VCaP (cell line): Measurements from ENCODE around the gene C22orf39.
"Not testable (repeated sequence)": the region's sequence is repeated elsewhere in the genome, so short reads cannot be mapped to it uniquely, and the experiment has no call there.

Experiments used
- H3K27ac ChIP-seq: fragments of 450-650 bp; 2 replicates; pipeline ENCODE4 v1.5.1; 2017
- CTCF ChIP-seq: fragments of 450-650 bp; conservative IDR thresholded peaks from 2 replicates; pipeline ENCODE4 v1.5.1; 2017; ENCODE audit warnings: mild to moderate bottlenecking, moderate library complexity

Gene C22orf39

GRCh38 chr22:19440411-19441195 lies 6.9 kb downstream of the C22orf39 start:
- no peak for TF ChIP-seq CTCF
- no peak overlapping the region for H3K27ac ChIP-seq

- no peak overlapping the region for H3K27ac ChIP-seq
- no peak for TF ChIP-seq CTCF
Observed at GRCh38 chr22:19438298-19438697, 9.2 kb downstream of the C22orf39 start.

GRCh38 chr22:19436444-19437161 lies 10.9 kb downstream of the C22orf39 start:
- H3K27ac ChIP-seq: not testable (repeated sequence)

- no peak overlapping the region for H3K27ac ChIP-seq
- no peak for TF ChIP-seq CTCF
Observed at GRCh38 chr22:19434829-19435580, 12.5 kb downstream of the C22orf39 start.

GRCh38 chr22:19434401-19434800 lies 13.1 kb downstream of the C22orf39 start:
- no peak overlapping the region for H3K27ac ChIP-seq
- no peak for TF ChIP-seq CTCF

GRCh38 chr22:19432133-19432851 lies 15.2 kb downstream of the C22orf39 start, which contains the start of gene MRPL40:
TSS of gene MRPL40 (plus strand) at chr22:19432545. CDS start at chr22:19432555, 10 bp downstream.
- no peak for TF ChIP-seq CTCF
- peak within 1 kb of the TSS; percentile 99 for H3K27ac ChIP-seq

- TF ChIP-seq CTCF: no peak
- H3K27ac ChIP-seq: peak within 1 kb of the TSS; percentile 99
Observed at GRCh38 chr22:19431649-19432132, 15.8 kb downstream of the C22orf39 start, which contains the start of gene HIRA. TSS of gene HIRA (minus strand) at chr22:19431733. CDS start at chr22:19431476, 257 bp downstream.
